IPS-NIHi7 (cell line): ENCODE data around the gene RABIF.
"Not testable (repeated sequence)": the region's sequence is repeated elsewhere in the genome, so short reads cannot be mapped to it uniquely, and the experiment has no call there.

ENCODE experiments used
- DNase-seq: peaks from one replicate; pipeline ENCODE4 v3.0.0; 2012; ENCODE audit warnings: mixed read lengths; ENCODE audit errors: extremely low spot score

Gene RABIF

GRCh38 chr1:202834771-202835547, 54.0 kb downstream of the RABIF start:
- DNase-seq = peak; percentile 18

- no peak for DNase-seq
Observed at GRCh38 chr1:202831906-202832305, 57.0 kb downstream of the RABIF start.

- DNase-seq = not testable (repeated sequence)
Observed at GRCh38 chr1:202829223-202829622, 59.7 kb downstream of the RABIF start.
